ENCODE results near the gene FILIP1L.

GRCh38 chr3:100040451-100041225 is 73.7 kb downstream of the FILIP1L start:
- TF ChIP-seq CTCF (IDR thresholded peaks at IDR 0.05), result no peak
- TF ChIP-seq POLR2A (IDR thresholded peaks at IDR 0.05), result no peak

Data from breast epithelium (tissue), 3 donors.